Activated CD4-positive, alpha-beta T cell treated with anti-CD3 and anti-CD28 coated beads for 4 hours (primary cell): ENCODE measurements around the gene CCDC88C.
"Not testable (repeated sequence)": the region's sequence is repeated elsewhere in the genome, so short reads cannot be mapped to it uniquely, and the experiment has no call there.

Experiments
- DNase-seq, 2 donors: peaks; one replicate each; pipeline ENCODE4 v3.0.0-alpha.2; 2020

Gene CCDC88C

GRCh38 chr14:91284791-91285548 lies 132.7 kb downstream of the CCDC88C start:
- DNase-seq = no peak

GRCh38 chr14:91284146-91284790 lies 133.4 kb downstream of the CCDC88C start:
- DNase-seq = no peak

- DNase-seq = no peak
Measured at GRCh38 chr14:91283666-91284065, 134.0 kb downstream of the CCDC88C start.

GRCh38 chr14:91282954-91283645 lies 134.5 kb downstream of the CCDC88C start:
- no peak for DNase-seq

DNA sequence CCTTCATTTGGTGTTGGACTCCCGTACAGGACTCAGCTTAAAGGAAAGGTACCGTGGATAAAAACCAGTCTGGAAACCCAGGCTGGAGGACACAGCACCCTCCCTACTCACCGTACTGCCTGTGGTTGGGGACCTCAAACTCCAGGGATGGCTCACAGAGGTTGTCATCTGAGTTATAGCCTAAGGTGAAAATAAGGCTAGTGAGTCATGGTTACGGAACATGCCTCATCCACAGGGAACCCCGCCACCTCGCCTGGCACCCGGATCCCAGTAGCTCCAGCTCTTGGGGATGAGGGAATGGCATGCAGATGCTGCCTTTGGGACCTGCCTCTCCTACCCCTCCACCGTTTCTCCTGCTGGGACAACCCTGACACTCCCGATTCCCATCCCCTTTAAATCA lies 136.3 kb downstream of the CCDC88C start:
- DNase-seq = no peak

DNA sequence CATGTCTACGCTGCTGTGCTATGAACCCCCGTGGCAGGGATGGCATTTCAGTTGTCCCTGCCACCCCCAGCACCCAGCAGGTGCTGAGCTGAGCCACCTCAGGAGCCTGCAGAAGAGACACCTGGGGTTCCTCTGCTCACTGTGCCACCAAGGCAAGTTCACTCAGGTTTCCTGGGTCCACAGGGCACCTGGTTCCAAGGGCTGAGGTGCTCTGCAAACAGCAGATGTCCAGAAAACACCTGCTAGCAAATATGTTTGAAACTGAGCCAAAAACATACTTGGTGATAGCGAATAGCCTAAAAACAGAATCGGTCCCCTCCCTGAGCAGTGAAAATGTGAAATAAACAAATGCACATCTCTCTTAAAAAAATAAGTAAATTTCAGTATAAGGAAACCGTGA lies 137.5 kb downstream of the CCDC88C start:
- DNase-seq = no peak

- DNase-seq = no peak
Measured at GRCh38 chr14:91279354-91279753, 138.3 kb downstream of the CCDC88C start.

DNA sequence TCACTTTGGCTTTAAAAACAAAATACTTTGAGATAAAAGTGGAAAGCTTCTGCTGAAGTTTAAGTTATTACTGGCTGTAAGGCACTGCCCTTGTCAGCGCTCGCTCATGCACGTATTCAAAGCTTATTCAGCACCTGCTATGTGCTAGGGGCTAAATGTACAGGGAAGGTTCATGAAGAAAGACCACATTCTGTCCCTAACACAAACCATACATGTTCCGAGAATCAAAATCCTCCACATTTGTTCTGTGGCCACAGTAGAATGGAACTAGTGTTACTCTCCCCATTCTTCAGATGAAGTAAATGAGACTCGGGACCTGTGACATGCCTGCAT lies 139.3 kb downstream of the CCDC88C start:
- DNase-seq = no peak

- DNase-seq = no peak
Measured at GRCh38 chr14:91277546-91278382, 139.9 kb downstream of the CCDC88C start.

GRCh38 chr14:91274796-91275195 lies 142.8 kb downstream of the CCDC88C start:
- DNase-seq = no peak

GRCh38 chr14:91273885-91274273 lies 143.7 kb downstream of the CCDC88C start:
- DNase-seq = no peak

GRCh38 chr14:91273273-91273884 lies 144.2 kb downstream of the CCDC88C start:
- no peak for DNase-seq

GRCh38 chr14:91272341-91273272 lies 145.0 kb downstream of the CCDC88C start:
- no peak for DNase-seq

- DNase-seq = no peak
Measured at GRCh38 chr14:91271639-91272038, 146.0 kb downstream of the CCDC88C start.

- no peak for DNase-seq
Measured at GRCh38 chr14:91270619-91271018, 147.0 kb downstream of the CCDC88C start.

DNA sequence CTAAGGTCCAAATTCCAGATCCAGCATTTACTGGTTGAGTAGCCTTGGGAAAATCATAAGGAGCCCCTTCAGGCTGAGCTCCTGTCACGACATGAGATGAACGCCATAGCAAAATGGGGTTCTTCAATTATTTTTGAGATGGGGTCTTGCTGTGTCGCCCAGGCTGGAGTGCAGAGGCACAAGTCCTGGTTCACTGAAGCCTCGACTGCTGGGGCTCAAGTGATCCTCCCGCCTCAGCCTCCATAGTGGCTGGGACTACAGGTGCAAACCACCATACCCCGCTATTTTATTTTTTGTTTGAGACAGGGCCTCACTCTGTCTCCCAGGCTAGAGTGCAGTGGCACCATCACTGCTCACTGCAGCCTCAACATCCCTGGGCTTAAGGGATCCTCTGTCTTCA lies 147.4 kb downstream of the CCDC88C start:
- DNase-seq = no peak

- no peak for DNase-seq
Measured at GRCh38 chr14:91269076-91269991, 148.3 kb downstream of the CCDC88C start.

DNA sequence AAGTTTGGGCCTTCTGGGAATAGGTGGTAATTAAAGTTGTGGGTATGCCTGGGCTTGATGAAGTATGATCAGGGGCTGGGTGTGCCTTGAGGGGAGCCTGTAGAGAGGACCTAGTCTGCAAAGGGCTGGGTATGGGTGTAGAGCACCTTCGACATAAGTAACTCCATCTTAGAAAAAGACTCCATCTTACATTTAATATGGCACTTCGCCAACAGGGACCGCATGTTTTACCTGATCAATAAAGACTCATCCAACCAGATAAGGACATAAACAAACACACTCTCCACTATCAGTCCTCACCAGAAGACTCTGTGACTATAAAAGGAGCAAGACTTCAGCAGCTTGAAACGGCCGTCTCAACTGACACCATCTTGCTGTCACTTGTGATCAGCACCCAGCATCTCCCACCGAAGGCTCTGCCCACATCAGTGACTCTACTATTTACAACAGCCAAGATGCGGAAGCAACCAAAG lies 149.6 kb downstream of the CCDC88C start:
- DNase-seq = no peak

DNA sequence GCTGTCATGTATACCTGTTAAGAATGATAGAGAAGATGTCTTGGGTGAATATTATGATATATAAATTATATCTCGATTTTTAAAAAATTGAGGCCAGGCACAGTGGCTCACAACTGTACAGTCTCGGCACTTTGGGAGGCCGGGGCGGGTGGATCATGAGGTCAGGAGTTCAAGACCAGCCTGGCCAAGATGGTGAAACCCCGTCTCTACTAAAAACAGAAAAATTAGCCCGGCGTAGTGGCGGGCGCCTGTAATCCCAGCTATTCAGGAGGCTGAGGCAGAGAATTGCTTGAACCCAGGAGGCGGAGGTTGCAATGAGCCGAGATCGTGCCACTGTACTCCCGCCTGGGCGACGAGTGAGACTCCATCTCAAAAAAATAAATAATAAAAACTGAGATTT lies 151.3 kb downstream of the CCDC88C start:
- not testable (repeated sequence) for DNase-seq

DNA sequence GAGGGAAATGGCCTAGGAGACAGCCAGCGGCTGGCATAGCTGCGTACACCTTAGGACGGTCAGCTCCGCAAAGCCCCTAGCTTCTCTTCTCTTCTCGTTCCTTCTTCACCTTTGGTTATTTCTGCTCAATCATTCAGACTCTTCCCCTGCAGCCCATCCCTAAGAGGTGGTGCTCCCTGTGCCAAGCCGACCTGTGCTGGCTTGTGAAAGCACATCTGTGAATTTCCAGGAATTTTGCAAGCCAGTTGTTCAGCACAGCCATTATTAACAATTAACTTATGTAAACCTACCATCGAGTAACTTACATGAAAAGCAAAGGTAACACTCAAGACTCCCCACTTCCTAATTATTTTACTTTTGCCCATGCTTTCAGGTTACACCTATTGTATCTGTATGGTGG lies 152.2 kb downstream of the CCDC88C start:
- DNase-seq = no peak
